HG03469 (cell line): ENCODE measurements around the gene SOX8.
"Not testable (repeated sequence)": the region's sequence is repeated elsewhere in the genome, so short reads cannot be mapped to it uniquely, and the experiment has no call there.

ENCODE experiments used
- ATAC-seq: cut with Tn5 transposase; IDR thresholded peaks from one replicate; pipeline ENCODE4 v1.9.1; 2021; ENCODE audit warnings: mild to moderate bottlenecking, moderate library complexity, moderate number of reproducible peaks; ENCODE audit not compliant: unreplicated experiment

The SOX8 gene

DNA sequence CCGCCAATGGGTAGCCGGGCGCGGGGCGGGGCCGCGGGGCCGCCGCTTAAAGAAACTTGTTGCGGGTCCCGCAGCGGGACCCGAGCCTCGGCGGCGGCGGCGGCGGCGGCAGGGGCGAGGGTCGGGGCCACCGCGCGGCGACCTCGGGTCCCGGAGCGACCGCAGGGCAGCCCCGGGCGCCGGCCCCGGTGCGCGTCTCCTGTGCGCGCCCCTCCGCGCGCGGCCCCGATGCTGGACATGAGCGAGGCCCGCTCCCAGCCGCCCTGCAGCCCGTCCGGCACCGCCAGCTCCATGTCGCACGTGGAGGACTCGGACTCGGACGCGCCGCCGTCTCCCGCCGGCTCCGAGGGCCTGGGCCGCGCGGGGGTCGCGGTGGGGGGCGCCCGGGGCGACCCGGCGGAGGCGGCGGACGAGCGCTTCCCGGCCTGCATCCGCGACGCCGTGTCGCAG is at the start of gene SOX8:
Gene SOX8, plus strand, starts transcription at position 76 of the 450 bp plus-strand sequence. Its CDS starts 153 bp downstream, at position 229.
- ATAC-seq: no peak

DNA sequence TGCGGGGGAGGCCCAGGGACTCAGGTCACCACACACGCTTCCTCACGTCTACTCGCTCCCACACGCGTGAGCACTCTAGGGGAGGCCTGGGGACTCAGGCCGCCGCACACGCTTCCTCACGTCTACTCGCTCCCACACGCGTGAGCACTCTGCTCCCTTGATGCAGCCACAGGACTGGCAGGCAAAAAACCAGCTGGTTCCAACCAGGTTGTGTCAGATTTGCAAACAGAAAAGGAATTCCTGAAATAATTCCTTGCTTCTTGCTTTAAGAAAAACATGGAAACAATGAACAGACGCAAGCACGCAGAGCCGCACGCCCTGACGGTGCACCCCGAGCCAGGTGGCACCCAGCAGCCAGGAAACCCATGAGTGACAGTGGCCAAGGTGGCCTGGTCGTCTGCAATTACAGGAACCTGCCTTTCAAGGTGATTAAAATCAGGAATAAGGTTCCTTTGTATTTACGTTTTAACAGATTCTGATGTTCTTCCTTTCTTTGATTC is 48.7 kb upstream of the SOX8 start:
- no peak for ATAC-seq

GRCh38 chr16:933581-933980 is 48.0 kb upstream of the SOX8 start:
- no peak for ATAC-seq

DNA sequence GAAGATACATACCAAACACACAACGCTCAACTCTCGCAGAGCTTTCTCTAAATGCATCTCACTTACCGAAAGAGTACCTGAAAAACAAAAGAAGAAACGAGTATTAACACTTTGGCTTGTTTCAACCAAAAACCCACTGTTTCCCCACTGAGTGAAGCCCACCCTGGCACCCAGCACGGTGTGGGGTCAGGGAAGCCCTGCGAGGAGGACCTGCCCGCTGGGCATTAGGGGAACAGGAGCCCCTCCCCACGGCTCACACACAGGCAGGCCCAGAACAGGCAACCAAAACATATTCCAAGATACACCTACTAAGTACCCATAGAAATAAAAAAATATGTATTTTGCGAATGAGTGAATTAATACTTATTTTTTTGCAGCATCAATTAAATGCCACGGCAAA is 47.4 kb upstream of the SOX8 start:
- no peak for ATAC-seq

- no peak for ATAC-seq
Observed at GRCh38 chr16:935684-936083, 45.9 kb upstream of the SOX8 start.

DNA sequence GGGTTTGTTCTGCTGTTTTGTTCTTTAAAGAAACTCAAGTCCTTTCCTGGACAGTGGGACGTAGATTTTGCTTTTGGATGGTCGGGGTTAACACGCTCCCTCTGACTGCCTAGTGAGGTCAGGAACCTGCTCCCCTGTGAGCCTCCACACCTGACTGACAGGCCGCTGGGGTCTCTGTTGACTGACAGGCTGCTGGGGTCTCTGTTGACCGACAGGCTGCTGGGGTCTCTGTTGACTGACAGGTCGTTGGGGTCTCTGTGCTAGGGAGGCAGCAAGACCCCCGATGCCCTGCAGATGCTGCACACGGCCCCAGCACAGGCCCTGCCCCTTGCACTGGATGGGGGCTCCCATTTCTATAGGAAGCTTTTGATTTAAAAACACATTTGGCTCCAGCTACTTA is 44.3 kb upstream of the SOX8 start:
- ATAC-seq: no peak

GRCh38 chr16:937723-938122 is 43.8 kb upstream of the SOX8 start:
- ATAC-seq: no peak

DNA sequence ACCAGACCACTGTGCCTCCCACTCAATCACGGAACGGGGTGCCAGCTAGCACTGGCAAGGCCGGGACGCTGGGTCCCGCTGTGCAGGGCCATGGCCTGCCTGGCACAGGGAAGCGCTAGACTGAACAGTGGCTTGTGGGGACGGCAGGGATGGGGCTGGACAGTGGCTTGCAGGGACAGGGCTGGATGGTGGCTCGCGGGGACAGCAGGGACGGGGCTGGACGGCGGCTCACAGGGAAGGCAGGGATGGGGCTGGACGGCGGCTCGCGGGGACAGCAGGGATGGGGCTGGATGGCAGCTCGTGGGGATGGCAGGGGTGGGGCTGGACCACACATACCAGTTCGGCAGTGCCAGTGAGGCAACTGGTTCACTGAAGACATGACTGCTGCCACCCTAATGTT is 43.4 kb upstream of the SOX8 start:
- no peak for ATAC-seq

DNA sequence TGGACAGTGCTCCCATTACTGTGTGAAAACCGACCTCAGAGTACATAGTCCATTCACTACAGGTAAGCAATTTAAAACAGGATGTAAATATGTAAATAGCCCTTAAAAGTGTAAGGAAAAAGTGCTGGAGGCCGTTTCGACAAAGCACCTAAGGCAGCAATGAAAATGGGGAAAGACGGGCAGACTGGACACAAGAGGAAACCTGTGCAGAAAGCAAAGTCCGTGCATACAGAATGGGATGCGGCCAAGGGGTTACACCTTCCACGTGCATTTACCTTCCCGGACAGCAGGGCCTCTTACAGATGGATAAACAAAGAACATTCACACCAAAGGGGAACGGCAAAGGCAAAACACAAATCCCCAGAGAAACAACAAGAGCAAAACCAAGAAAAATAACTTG is 42.8 kb upstream of the SOX8 start:
- ATAC-seq: no peak

DNA sequence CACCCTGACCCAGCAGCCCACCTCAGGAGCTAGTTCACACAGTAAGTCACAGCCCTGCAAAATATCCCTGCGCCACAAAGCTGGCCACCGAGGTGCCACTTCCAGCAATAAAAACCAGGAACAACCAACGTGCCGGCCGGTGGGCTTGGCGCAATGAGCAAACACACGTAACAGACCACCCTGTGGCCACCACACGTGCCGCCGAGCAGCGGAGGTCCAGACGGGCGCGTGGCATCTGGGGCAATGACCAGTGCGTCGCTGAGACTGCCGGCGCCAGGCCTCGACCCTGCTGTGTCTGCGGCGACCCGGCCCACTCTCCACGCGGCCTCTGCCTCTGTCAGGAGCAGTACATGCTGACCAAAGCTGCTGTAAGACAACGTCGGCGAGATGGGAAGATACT is 42.3 kb upstream of the SOX8 start:
- no peak for ATAC-seq

DNA sequence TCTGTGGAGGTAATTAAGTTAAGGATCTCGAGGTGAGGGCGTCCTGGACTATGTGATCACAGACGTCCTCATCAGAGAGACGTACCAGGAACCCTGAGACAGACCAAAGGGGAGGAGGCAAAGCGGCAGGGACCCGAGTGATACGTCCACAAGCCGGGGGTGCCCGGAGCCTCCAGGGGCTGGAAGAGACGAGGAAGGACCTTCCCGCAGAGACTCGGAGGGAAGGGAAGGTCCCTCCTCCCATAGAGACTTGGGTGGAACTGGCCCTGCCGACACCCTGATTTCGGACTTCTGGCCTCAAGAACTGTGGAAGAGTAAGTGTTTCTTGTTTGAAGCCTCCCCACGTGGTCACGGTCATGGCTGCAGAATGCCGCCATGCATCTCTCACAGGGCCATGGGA is 41.6 kb upstream of the SOX8 start:
- no peak for ATAC-seq

DNA sequence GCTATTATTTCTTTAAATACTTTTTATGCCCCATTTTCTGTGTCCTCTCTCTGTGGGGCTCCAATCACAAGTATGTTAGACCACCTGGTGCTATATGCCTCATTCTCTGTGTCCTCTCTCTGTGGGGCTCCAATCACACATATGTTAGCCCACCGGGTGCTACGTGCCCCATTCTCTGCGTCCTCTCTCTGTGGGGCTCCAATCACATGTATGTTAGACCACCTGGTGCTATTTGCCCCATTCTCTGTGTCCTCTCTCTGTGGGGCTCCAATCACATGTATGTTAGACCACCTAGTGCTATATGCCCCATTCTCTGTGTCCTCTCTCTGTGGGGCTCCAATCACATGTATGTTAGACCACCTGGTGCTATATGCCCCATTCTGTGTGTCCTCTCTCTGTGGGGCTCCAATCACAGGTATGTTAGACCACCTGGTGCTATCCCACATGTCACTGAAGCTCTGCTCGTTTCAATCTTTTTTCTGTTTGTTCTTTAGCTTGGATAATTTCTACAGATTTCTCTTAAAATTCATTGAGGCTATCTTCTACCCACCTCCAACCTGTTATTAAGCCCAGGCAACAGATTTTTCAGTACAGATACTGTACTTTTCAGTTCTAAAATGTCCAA is 39.0 kb upstream of the SOX8 start:
- no peak for ATAC-seq

- ATAC-seq: no peak
Observed at GRCh38 chr16:943971-944370, 37.6 kb upstream of the SOX8 start.

GRCh38 chr16:945271-946047 is 36.1 kb upstream of the SOX8 start:
- ATAC-seq: no peak

GRCh38 chr16:946048-946395 is 35.5 kb upstream of the SOX8 start:
- ATAC-seq: no peak

- no peak for ATAC-seq
Observed at GRCh38 chr16:947255-947921, 34.2 kb upstream of the SOX8 start.

DNA sequence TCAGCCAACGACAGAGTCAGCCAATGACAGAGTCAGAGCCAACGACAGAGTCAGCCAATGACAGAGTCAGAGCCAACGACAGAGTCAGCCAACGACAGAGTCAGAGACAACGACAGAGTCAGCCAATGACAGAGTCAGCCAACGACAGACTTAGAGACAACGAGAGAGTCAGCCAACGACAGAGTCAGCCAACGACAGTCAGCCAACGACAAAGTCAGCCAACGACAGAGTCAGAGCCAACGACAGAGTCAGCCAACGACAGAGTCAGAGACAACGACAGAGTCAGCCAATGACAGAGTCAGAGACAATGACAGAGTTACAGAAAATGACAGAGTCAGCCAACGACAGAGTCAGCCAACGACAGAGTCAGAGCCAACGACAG is 33.7 kb upstream of the SOX8 start:
- ATAC-seq: not testable (repeated sequence)

DNA sequence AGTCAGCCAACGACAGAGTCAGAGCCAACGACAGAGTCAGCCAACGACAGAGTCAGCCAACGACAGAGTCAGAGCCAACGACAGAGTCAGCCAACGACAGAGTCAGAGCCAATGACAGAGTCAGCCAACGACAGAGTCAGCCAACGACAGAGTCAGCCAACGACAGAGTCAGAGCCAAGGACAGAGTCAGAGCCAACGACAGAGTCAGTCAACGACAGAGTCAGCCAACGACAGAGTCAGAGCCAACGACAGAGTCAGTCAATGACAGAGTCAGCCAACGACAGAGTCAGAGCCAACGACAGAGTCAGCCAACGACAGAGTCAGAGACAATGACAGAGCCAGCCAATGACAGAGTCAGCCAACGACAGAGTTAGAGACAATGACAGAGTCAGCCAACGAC is 32.8 kb upstream of the SOX8 start:
- not testable (repeated sequence) for ATAC-seq

DNA sequence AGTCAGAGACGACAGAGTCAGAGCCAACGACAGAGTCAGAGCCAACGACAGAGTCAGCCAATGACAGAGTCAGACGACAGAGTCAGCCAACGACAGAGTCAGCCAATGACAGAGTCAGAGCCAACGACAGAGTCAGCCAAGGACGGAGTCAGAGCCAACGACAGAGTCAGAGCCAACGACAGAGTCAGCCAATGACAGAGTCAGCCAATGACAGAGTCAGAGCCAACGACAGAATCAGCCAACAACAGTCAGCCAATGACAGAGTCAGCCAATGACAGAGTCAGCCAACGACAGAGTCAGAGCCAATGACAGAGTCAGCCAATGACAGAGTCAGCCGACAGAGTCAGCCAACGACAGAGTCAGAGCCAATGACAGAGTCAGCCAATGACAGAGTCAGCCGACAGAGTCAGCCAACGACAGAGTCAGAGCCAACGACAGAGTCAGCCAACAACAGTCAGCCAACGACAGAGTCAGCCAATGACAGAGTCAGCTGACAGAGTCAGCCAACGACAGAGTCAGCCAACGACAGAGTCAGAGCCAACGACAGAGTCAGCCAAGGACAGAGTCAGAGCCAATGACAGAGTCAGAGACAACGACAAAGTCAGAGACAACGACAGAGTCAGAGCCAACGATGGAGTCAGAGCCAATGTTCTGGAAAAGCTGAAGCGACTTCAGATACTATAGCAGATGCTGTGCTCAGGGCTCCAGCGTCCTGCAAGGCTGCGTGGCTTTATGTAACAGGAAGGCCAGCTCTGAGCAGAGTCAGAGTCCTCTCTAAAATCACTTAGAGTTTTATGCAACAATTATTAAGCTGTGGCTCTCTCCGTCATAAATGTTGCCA is 30.6 kb upstream of the SOX8 start:
- not testable (repeated sequence) for ATAC-seq

GRCh38 chr16:951660-952301 is 29.8 kb upstream of the SOX8 start:
- no peak for ATAC-seq

GRCh38 chr16:952321-952720 is 29.2 kb upstream of the SOX8 start:
- no peak for ATAC-seq
